ENCODE results near the gene CRYBG3.

The CRYBG3 gene

DNA sequence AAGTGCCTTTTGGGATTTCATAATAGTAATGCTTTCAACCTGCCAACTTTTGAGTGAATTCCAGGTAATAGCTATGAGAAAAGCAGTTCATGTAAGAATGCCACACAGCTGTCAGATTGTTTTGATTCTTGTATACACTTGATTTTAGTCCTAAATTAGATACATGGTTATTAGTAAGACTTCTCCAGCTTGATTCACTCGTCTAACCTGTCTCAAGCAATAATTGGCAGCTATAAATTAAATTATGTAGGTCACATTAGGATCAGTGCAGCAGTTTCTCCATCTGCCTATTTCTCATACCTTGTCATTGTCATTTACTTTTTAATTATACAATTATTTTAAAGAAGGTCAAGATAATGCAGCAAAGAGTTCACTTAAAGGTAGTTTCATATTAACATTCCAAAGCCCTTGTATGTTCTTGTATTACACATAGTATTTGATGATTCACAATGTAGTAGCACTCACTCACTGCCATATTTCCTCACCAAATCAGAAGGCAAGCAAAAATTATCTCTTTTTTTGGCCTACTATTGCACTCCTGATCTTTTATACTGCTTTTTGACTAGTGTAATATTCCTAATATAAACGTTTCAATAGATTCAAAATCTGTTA, 10.9 kb upstream of the CRYBG3 start:
- DNase-seq, result no peak
- no peaks in the 10 kb centered on the region for H3K9me3 ChIP-seq
- no peaks in the 10 kb centered on the region for H3K36me3 ChIP-seq
- TF ChIP-seq, protein P1, sequence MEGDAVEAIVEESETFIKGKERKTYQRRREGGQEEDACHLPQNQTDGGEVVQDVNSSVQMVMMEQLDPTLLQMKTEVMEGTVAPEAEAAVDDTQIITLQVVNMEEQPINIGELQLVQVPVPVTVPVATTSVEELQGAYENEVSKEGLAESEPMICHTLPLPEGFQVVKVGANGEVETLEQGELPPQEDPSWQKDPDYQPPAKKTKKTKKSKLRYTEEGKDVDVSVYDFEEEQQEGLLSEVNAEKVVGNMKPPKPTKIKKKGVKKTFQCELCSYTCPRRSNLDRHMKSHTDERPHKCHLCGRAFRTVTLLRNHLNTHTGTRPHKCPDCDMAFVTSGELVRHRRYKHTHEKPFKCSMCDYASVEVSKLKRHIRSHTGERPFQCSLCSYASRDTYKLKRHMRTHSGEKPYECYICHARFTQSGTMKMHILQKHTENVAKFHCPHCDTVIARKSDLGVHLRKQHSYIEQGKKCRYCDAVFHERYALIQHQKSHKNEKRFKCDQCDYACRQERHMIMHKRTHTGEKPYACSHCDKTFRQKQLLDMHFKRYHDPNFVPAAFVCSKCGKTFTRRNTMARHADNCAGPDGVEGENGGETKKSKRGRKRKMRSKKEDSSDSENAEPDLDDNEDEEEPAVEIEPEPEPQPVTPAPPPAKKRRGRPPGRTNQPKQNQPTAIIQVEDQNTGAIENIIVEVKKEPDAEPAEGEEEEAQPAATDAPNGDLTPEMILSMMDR (IDR thresholded peaks at IDR 0.05; ENCODE audit: low read depth, low read length), result no peak
- no peaks in the 10 kb centered on the region for H3K27me3 ChIP-seq
- peaks cover 3% of the 10 kb centered on the region; the same call in 1 of the 2 replicates for H3K4me1 ChIP-seq
- H3K4me3 ChIP-seq (ENCODE audit: low read depth, low read length), result no peak overlapping the region

DNA sequence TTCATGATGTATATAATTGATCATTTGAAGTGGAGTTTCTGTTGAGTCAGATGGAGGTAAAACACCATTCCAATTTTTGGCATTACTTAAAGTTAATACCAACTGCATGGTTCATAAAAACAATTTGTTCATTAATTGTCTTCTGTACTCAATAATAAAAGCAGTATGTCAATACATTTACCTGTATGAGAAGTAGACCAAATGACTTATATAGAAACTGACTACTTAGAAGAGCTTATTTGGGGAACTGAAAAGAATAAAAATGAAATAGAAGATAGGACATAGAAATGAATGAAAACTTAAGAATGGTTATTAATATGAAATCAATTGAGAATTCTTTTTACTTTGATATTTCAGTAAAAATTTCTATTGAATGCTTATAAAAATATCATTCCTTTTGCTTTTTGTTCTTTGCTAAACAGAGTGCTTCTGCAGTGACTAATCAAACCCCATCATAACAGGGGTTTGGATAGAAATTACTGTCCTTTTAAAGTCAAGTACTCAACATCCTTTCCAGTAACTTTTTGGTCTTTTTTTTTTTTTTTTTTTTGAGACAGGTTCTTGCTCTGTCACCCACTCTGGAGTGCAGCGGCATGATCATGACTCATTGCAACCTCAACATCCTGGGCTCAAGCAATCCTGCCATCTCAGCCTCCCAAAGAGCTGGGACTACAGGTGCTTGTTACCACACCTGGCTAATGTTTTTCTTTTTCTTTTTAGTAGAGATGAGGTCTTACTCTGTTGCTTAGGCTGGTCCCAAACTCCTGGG, 6.5 kb upstream of the CRYBG3 start:
- peaks cover 9% of the 10 kb centered on the region; the same call in 1 of the 2 replicates for H3K4me1 ChIP-seq
- H3K9me3 ChIP-seq, result no peaks in the 10 kb centered on the region
- TF ChIP-seq, protein P1 (IDR thresholded peaks at IDR 0.05; ENCODE audit: low read depth, low read length), result no peak
- H3K4me3 ChIP-seq (ENCODE audit: low read depth, low read length), result no peak overlapping the region
- DNase-seq, result no peak
- no peaks in the 10 kb centered on the region for H3K36me3 ChIP-seq
- H3K27me3 ChIP-seq, result no peaks in the 10 kb centered on the region

DNA sequence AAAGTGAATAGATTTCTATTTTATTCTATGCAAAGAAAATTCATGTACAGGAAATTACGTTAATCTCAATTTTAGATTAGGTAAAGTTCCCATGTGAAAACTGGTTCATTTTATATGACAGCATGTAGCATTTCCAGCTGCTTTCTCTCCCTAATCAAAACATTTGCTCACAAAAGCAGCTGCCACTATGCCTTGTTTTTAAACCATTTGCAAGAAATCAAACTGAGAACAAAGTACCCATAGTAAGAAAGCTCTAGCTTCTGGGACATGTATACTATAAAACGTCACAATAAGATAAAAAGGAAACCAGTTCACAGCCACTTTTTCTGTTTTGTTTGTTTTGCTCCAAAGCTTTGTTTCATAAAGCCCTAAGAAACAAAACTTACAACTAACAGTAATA, 5.0 kb upstream of the CRYBG3 start:
- no peaks in the 10 kb centered on the region for H3K27me3 ChIP-seq

DNA sequence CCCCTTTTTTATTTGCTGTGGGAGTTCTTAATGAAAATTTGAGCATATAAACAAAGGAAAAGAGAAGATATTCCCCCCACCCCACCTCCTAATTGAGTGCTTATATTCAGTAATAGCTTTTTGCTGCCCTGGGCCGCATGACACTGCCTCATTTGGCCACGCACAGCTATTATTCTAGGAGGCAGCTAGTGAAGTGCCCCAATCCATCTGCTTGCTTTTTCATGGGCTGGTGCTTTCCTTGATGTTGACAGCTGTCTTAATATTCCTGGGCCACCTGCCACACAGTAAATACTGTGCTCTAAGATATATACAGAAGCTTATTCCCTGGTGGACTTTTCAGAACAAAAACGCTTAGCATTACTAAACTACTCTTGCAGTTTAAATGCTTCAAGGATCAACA, 3.8 kb upstream of the CRYBG3 start:
- peak; percentile 50 for DNase-seq
- H3K36me3 ChIP-seq, result peaks cover 3% of the 10 kb centered on the region; the same call in 1 of the 2 replicates
- peaks cover 9% of the 10 kb centered on the region; the same call in 1 of the 2 replicates for H3K4me1 ChIP-seq
- TF ChIP-seq, protein P1 (IDR thresholded peaks at IDR 0.05; ENCODE audit: low read depth, low read length), result no peak
- no peaks in the 10 kb centered on the region for H3K9me3 ChIP-seq
- no peaks in the 10 kb centered on the region for H3K27me3 ChIP-seq
- no peak overlapping the region for H3K4me3 ChIP-seq (ENCODE audit: low read depth, low read length)

More for the DNA sequence above, 5.0 kb upstream of the CRYBG3 start:
- no peaks in the 10 kb centered on the region for H3K36me3 ChIP-seq
- TF ChIP-seq, protein P1 (IDR thresholded peaks at IDR 0.05; ENCODE audit: low read depth, low read length), result no peak
- no peak for DNase-seq
- H3K9me3 ChIP-seq, result no peaks in the 10 kb centered on the region
- peaks cover 9% of the 10 kb centered on the region; the same call in 1 of the 2 replicates for H3K4me1 ChIP-seq
- H3K4me3 ChIP-seq (ENCODE audit: low read depth, low read length), result no peak overlapping the region

DNA sequence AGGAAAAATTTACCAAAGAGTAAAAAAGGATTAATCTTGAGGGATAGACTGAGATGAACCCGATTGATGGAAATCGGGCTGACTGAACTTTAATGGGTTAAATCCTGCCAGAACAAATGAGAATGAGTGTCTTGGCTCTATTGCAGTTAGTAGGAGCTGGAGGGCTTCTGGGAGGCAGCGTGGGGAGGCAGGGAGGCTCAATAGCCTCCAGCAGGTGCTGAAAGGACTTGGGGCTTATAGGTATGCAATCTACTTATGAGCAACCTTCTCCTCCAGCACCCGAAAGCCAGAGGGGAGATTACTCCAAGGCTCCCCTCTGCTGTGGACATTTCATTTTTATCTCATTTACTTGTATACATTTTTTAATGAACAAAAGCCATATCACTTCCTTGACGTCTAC, 1.0 kb upstream of the CRYBG3 start:
- DNase-seq, result no peak
- no peaks in the 10 kb centered on the region for H3K27me3 ChIP-seq
- peaks cover 3% of the 10 kb centered on the region; the same call in 1 of the 2 replicates for H3K36me3 ChIP-seq
- H3K4me1 ChIP-seq, result peaks cover 9% of the 10 kb centered on the region; the same call in 1 of the 2 replicates
- TF ChIP-seq, protein P1 (IDR thresholded peaks at IDR 0.05; ENCODE audit: low read depth, low read length), result no peak
- H3K9me3 ChIP-seq, result no peaks in the 10 kb centered on the region
- peak overlapping the region; percentile 75; the same call in 1 of the 2 replicates for H3K4me3 ChIP-seq (ENCODE audit: low read depth, low read length)

Data from BE2C (cell line).